ENCODE measurements around the gene STMP1. TPM values are rescaled to one million over a fixed set of nuclear protein-coding genes. Genes with fewer than 3 reads are reported as not detected.
A peak's percentile ranks its signal among the peaks of the same experiment; 100 is the strongest.
"Not testable (repeated sequence)": the region's sequence is repeated elsewhere in the genome, so short reads cannot be mapped to it uniquely, and the experiment has no call there.

The STMP1 gene
- total and polyA plus RNA-seq, 3 donors from 2014 or later, result 36.4 to 56.3 (median 39.7) TPM

DNA sequence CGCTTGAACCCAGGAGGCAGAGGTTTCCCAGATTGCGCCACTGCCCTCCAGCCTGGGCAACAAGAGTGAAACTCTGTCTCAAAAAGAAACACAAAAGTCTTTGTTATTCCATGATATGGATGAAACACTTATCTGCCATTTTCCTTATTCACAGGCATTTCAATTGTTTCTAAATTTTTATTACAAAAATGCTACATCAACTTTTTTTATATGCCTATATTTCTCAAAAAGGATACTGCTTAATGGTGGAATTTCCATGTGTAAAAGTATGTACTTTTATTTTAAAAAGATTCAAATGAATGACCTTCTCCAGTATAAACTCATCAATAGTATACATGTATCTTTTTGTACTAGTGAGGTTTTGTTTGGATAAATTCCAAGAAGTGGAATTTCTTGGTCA lies 41.9 kb upstream of the STMP1 start:
- no peaks in the 10 kb centered on the region for H3K9me3 ChIP-seq
- TF ChIP-seq POLR2A (IDR thresholded peaks at IDR 0.05), result no peak
- TF ChIP-seq, protein P1, sequence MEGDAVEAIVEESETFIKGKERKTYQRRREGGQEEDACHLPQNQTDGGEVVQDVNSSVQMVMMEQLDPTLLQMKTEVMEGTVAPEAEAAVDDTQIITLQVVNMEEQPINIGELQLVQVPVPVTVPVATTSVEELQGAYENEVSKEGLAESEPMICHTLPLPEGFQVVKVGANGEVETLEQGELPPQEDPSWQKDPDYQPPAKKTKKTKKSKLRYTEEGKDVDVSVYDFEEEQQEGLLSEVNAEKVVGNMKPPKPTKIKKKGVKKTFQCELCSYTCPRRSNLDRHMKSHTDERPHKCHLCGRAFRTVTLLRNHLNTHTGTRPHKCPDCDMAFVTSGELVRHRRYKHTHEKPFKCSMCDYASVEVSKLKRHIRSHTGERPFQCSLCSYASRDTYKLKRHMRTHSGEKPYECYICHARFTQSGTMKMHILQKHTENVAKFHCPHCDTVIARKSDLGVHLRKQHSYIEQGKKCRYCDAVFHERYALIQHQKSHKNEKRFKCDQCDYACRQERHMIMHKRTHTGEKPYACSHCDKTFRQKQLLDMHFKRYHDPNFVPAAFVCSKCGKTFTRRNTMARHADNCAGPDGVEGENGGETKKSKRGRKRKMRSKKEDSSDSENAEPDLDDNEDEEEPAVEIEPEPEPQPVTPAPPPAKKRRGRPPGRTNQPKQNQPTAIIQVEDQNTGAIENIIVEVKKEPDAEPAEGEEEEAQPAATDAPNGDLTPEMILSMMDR (IDR thresholded peaks at IDR 0.05), result no peak
- WGBS, 2 donors, result 62 to 75% methylated on average over 2 of the region's 2 CpGs
- H3K4me3 ChIP-seq, result no peak overlapping the region
- no peaks in the 10 kb centered on the region for H3K27me3 ChIP-seq
- DNase-seq, result peak; percentile 71
- intact Hi-C loops (cut with DNase I; ENCODE audit: low total_unique reads), result no loop called here
- no peaks in the 10 kb centered on the region for H3K36me3 ChIP-seq (ENCODE audit: low read depth, missing control alignments)
- H3K27ac ChIP-seq, result peak overlapping the region; percentile 74 to 78
- H3K4me1 ChIP-seq, result peaks cover 10% of the 10 kb centered on the region

DNA sequence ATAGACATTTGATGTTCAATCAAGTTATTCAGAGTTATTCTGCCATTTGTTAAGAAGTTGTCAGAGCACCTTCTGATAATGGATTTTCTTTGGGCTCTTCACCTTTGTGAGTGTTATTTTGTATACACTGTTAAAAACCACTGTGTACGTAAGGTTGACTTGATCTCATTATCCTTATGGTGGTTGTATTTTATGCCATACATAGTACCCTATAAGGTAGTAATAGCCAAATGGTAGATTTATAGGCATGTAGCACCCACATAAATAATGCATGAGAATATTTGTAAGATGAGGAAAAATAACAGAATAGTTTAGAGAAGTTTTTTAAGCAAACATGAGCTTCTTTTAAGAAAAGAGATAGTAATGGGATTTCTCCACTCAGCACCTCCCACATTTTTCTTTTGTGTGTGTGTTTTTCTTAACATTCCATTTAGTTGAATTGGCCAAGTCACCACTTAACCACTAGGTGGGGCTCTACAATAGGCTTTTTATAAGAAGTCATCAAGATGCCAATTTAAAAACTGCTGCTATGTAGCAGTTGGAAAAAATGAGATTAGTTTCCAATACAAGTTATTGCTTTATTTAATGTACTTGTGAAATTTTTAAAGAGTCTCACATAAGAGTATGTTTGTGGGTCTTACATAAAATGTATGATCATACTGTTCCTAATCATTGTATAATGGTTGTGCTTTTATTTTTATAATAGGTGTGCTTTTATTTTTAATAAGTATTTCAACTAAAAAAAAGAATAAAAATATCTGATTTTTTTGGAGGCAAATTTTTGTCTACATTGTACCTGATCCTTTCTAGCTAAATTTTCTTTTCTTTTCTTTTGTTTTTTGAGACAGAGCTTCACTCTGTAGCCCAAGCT lies 41.1 kb upstream of the STMP1 start:
- Histone ChIP-seq H3K9me3 (no peaks in the 10 kb centered on the region), H3K4me3 (no peak overlapping the region), H3K27ac (peak overlapping the region; percentile 14 to 31), H3K36me3 (ENCODE audit: low read depth, missing control alignments) (no peaks in the 10 kb centered on the region), H3K4me1 (peaks cover 10% of the 10 kb centered on the region), H3K27me3 (no peaks in the 10 kb centered on the region)
- intact Hi-C loops (cut with DNase I; ENCODE audit: low total_unique reads), result no loop called here
- TF ChIP-seq, protein P1 (IDR thresholded peaks at IDR 0.05), result peak; percentile 67 to 84 (median 82)
- no peak for TF ChIP-seq POLR2A (IDR thresholded peaks at IDR 0.05)
- 45 to 58% methylated on average over 1 of the region's 1 CpG for WGBS, 2 donors
- DNase-seq, result peak; percentile 82

DNA sequence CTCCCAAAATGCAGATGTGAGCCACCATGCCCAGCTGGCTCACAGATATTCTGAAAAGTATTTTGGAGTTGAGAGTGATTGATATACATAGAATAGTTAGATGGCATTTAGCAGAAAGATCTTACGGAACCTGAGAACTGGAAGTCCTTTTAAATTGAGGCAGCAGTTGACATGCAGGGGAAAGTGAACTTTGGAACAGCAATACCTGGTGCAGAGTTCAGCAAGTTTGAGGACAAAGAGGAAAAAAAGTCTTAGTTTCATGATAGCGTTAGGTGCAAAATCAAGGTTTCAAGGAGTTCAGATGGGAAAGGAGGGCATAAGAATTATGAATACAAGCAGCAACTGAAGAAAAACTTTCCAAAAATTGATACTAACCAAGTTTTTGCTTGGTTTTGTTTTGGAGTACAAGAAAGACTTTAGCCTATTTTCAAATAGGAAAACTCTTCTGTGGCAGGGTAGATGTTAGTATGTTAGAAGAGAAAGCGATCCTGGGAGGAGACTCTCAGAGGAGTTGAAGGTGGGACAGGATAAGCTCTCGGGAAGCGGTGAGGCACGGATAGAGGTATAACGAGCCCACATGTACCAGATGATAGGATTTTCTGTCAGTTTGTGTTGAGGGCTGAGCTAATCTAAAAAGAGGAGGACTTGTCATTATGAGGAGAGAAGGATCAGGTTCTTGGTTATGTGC lies 28.0 kb upstream of the STMP1 start:
- Histone ChIP-seq H3K4me3 (no peak overlapping the region), H3K4me1 (no peaks in the 10 kb centered on the region), H3K27me3 (no peaks in the 10 kb centered on the region), H3K9me3 (no peaks in the 10 kb centered on the region), H3K27ac (no peak overlapping the region), H3K36me3 (ENCODE audit: low read depth, missing control alignments) (no peaks in the 10 kb centered on the region)
- DNase-seq, result no peak
- 79 to 89% methylated on average over 7 of the region's 7 CpGs for WGBS, 2 donors
- TF ChIP-seq POLR2A (IDR thresholded peaks at IDR 0.05), result no peak
- TF ChIP-seq, protein P1 (IDR thresholded peaks at IDR 0.05), result no peak
- intact Hi-C loops (cut with DNase I; ENCODE audit: low total_unique reads), result no loop called here

- not testable (repeated sequence) for H3K27me3 ChIP-seq; H3K4me1 ChIP-seq; DNase-seq; H3K9me3 ChIP-seq; H3K4me3 ChIP-seq; H3K27ac ChIP-seq; H3K36me3 ChIP-seq (ENCODE audit: low read depth, missing control alignments)
- intact Hi-C loops (cut with DNase I; ENCODE audit: low total_unique reads), result loop anchor here (10.0 kb wide), 1 partner anchor 365 kb away; no protein-coding TSS in a partner anchor
Measured at GRCh38 chr7:135639690-135640089, 22.6 kb upstream of the STMP1 start.

GRCh38 chr7:135644154-135644553 lies 18.2 kb upstream of the STMP1 start:
- no peak overlapping the region for H3K4me3 ChIP-seq
- peaks cover 5% of the 10 kb centered on the region for H3K4me1 ChIP-seq
- no peaks in the 10 kb centered on the region for H3K27me3 ChIP-seq
- peak overlapping the region in 1 of 2 donors; percentile 24 for H3K27ac ChIP-seq
- intact Hi-C loops (cut with DNase I; ENCODE audit: low total_unique reads), result loop anchor here (10.0 kb wide), 1 partner anchor 369 kb away; no protein-coding TSS in a partner anchor
- no peak for TF ChIP-seq POLR2A (IDR thresholded peaks at IDR 0.05)
- TF ChIP-seq, protein P1 (IDR thresholded peaks at IDR 0.05), result no peak
- no peaks in the 10 kb centered on the region for H3K36me3 ChIP-seq (ENCODE audit: low read depth, missing control alignments)
- no peak for DNase-seq
- WGBS, 2 donors, result 63 to 92% methylated on average over 3 of the region's 3 CpGs
- H3K9me3 ChIP-seq, result no peaks in the 10 kb centered on the region
